ENCODE measurements around the gene BGN. TPM values are rescaled to one million over a fixed set of nuclear protein-coding genes. Genes with fewer than 3 reads are reported as not detected.

BGN gene
- 0.03 TPM in 1 of 5 replicates, not detected in the others for total RNA-seq (2022; extraction: Qiagen RNA extraction)

DNA sequence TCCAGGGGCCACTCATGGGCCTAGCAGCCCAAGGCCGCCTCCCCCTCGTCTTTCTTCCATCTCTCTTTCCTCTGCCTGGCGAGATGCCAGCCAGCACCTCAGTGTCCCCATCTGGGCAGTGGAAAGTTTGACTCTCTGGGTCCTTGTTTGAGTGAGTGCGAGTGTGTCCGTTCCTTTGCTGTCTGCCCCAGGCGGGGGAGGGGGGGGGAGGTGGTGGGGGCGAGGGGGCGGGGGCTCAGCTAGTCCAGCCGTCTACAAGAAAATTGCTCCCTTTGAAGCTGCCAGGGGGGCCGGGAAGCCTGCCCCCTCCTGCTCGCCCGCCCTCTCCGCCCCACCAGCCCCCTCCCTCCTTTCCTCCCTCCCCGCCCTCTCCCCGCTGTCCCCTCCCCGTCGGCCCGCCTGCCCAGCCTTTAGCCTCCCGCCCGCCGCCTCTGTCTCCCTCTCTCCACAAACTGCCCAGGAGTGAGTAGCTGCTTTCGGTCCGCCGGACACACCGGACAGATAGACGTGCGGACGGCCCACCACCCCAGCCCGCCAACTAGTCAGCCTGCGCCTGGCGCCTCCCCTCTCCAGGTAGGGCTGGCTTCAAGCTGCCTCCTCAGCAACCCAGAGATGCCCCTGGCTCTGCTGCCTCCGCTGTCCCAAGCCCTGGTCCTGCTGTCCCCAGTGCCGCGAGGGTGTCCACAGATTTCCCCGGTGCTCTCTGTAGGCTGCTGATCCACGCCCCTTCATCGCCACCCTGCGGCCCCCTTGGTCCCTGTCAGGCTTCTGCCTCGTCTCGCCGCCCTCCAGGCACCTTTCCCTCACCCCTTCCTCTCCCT is at the start of gene BGN:
Gene BGN (plus strand): TSS at position 440 of the 821 bp plus-strand sequence. CDS start 9,652 bp downstream, outside the sequence.

GRCh38 chrX:153445856-153446635 is 48.7 kb upstream of the BGN start, which contains the start of gene TREX2:
Gene TREX2 (minus strand): TSS chrX:153446056. CDS start chrX:153445430, 626 bp downstream.

DNA sequence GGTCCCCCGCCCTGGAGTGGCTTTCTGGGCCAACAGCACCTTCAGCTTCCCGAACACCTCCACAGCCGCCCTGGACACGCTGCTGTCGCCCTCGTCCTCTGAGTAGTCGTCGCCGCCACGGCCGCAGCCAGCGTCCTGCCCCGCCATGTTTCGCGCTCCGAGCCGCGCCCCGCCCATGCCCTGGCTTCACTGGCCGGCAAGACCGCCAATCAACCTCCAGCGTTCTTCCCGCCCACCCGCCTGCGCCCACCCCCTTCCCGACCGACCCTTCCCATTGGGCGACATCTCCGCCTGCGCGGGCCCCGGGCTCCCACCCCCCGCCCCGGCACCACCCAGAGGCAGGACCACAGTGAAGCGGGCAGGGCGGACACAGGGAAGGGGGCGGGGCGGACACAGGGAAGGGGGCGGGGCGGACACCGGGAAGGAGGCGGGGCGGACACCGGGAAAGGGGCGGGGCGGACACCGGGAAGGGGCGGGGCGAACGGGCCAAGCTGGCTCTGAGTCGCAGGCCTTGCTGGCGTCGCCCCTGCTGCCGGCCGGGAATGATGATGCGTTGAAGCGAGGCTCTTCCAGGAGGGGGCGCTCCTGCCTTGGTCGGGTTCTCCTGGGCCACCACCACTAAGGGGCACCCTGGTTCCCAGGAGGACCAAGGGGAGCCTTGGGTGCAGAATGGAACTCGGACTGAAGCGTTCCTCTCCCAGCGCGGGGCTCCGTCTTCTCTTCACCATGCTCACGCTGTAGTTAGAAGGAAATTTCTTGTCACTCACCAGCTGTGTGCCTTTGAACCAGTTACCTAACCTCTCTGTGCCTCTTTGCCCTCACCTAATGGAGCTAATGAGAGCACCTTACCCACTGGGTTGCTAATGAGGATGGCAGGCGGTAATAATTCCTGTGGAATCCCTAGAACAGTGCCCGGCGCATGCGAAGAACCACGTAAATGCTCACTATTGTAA is 24.1 kb upstream of the BGN start, which contains the start of gene HAUS7:
Gene HAUS7 (minus strand): TSS at position 166 of the 953 bp plus-strand sequence. CDS start 19 bp downstream, at position 147.

DNA sequence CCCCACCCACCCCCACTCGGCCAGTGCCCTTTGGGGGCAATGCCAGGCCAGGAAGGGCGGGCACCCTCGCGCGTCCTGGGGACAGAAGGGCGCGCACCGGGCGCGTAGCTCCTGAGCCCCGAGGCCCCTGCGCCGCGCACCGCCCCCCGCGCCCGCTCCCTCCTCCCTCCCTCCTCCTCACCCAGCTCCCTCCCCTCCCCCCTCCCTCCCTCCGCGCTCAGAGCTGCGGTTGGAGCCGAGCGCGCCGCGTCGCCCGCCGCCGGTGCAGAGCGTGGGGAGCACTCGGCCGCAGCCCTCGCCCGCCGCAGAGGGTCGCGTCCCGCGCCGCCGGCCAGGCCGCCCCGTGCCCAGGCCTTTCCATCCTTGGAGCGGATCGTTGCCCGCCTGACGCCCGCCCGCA is 22.6 kb downstream of the BGN start, which contains the start of gene ATP2B3:
Gene ATP2B3 (plus strand): TSS at position 220 of the 400 bp plus-strand sequence. CDS start 18,606 bp downstream, outside the sequence.

Other genes starting within 250 kb of the BGN start
- gene PNMA6F, start 173.2 kb upstream of the BGN start, total RNA-seq (2022; extraction: Qiagen RNA extraction) = not detected in 5 replicates
- 4.5 to 6.4 TPM (median 5.1 TPM) in 5 replicates for gene ZNF275, start 160.8 kb upstream of the BGN start, total RNA-seq (2022; extraction: Qiagen RNA extraction)
- gene PNMA6E, start 93.6 kb upstream of the BGN start, total RNA-seq (2022; extraction: Qiagen RNA extraction) = 0.02 to 0.07 TPM (median 0.05 TPM) in 3 of 5 replicates, not detected in the others
- 0.47 to 0.59 TPM (median 0.53 TPM) in 5 replicates for gene ZFP92, start 83.5 kb upstream of the BGN start, total RNA-seq (2022; extraction: Qiagen RNA extraction)
- 0.85 to 1.7 TPM (median 1.4 TPM) in 5 replicates for gene TREX2, start 48.9 kb upstream of the BGN start, total RNA-seq (2022; extraction: Qiagen RNA extraction)
- gene HAUS7, start 24.4 kb upstream of the BGN start, total RNA-seq (2022; extraction: Qiagen RNA extraction) = 47.9 to 58.0 TPM (median 52.0 TPM) in 5 replicates
- gene ATP2B3, start 22.7 kb downstream of the BGN start, total RNA-seq (2022; extraction: Qiagen RNA extraction) = 0.07 to 0.18 TPM (median 0.09 TPM) in 5 replicates
- 40.4 to 62.7 TPM (median 61.0 TPM) in 5 replicates for gene CCNQ, start 104.2 kb downstream of the BGN start, total RNA-seq (2022; extraction: Qiagen RNA extraction)
- gene DUSP9, start 152.2 kb downstream of the BGN start, total RNA-seq (2022; extraction: Qiagen RNA extraction) = 1.3 to 1.7 TPM (median 1.5 TPM) in 5 replicates
- 0.18 to 0.34 TPM (median 0.21 TPM) in 5 replicates for gene PNCK, start 178.8 kb downstream of the BGN start, total RNA-seq (2022; extraction: Qiagen RNA extraction)
- 11.5 to 14.1 TPM (median 13.2 TPM) in 5 replicates for gene SLC6A8, start 192.9 kb downstream of the BGN start, total RNA-seq (2022; extraction: Qiagen RNA extraction)
- 372 to 463 TPM (median 375 TPM) in 5 replicates for gene BCAP31, start 229.4 kb downstream of the BGN start, total RNA-seq (2022; extraction: Qiagen RNA extraction)
- 2.6 to 4.2 TPM (median 3.9 TPM) in 5 replicates for gene ABCD1, start 229.9 kb downstream of the BGN start, total RNA-seq (2022; extraction: Qiagen RNA extraction)

Measured in A549 treated with AZD2906 at 1 μM for 4 hours (cell line).